ENCODE results near the gene KCNQ1OT1.

DNA sequence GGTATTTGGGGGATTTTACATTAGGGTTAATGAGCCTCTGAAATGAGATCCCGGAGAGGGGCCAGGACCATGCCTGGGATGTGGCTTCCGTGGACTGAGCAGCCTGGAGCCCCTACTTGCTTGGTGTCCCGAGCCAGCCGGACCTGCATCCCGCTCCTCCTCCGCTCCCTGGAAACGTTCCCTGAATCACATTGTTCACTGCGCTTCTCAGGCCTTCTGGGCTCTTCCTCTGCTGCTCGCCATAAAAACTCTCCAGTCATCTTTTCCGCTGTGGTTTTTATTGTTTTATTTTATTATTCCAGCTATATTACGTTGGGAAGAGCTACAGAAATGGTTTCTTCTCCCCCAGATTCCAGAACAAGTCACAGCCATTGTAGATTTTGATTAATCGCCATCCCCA, 13.3 kb upstream of the KCNQ1OT1 start:
- TF ChIP-seq POLR2A (IDR thresholded peaks at IDR 0.05) = no peak
- TF ChIP-seq, protein P1, sequence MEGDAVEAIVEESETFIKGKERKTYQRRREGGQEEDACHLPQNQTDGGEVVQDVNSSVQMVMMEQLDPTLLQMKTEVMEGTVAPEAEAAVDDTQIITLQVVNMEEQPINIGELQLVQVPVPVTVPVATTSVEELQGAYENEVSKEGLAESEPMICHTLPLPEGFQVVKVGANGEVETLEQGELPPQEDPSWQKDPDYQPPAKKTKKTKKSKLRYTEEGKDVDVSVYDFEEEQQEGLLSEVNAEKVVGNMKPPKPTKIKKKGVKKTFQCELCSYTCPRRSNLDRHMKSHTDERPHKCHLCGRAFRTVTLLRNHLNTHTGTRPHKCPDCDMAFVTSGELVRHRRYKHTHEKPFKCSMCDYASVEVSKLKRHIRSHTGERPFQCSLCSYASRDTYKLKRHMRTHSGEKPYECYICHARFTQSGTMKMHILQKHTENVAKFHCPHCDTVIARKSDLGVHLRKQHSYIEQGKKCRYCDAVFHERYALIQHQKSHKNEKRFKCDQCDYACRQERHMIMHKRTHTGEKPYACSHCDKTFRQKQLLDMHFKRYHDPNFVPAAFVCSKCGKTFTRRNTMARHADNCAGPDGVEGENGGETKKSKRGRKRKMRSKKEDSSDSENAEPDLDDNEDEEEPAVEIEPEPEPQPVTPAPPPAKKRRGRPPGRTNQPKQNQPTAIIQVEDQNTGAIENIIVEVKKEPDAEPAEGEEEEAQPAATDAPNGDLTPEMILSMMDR (IDR thresholded peaks at IDR 0.05) = no peak
